Tibial artery (tissue), 4 donors: ENCODE results near the gene CST6.

Source experiments
- DNase-seq, 2 donors: peaks; one replicate each; pipeline ENCODE4 v3.0.0-alpha.2; 2019
- H3K27ac ChIP-seq, 2 donors: fragments of 200-600 bp; sonication (generic) in 1 of 2; 1 replicate in 1 of 2; 2 replicates in 1 of 2; pipeline ENCODE4 v1.5.1; 2018 to 2019; ENCODE audit warnings: mild to moderate bottlenecking in 1 of 2
- H3K27me3 ChIP-seq, 2 donors: fragments of 200-600 bp; sonication (generic) in 1 of 2; one replicate each; pipeline versions ENCODE4 v1.5.1 to v1.6.0; 2016 to 2019
- H3K36me3 ChIP-seq, 3 donors: fragments of 200-600 bp; sonication (generic) in 2 of 3; one replicate each; pipeline ENCODE4 v1.5.1; 2016 to 2019; ENCODE audit warnings: mild to moderate bottlenecking in 2 of 3
- H3K4me1 ChIP-seq, 4 donors: fragments of 200-600 bp; sonication (generic) in 2 of 4; 1 replicate in 3 of 4; 2 replicates in 1 of 4; pipeline ENCODE4 v1.5.1; 2016 to 2019
- H3K4me3 ChIP-seq, 2 donors: fragments of 200-600 bp; sonication (generic) in 1 of 2; 1 replicate in 1 of 2; 2 replicates in 1 of 2; pipeline ENCODE4 v1.5.1; 2018 to 2019; ENCODE audit warnings: mild to moderate bottlenecking in 2 of 2
- H3K9me3 ChIP-seq, 3 donors: fragments of 200-600 bp; sonication (generic) in 1 of 3; one replicate each; pipeline ENCODE4 v1.5.1; 2016 to 2019
- intact Hi-C: fragments of 100-400 bp; cut with DNase I; formaldehyde crosslinking; loops from one replicate; pipeline ENCODE4 v1.15.0; 2023; ENCODE audit warnings: low total_unique reads
- TF ChIP-seq, protein P1 (sequence below), 2 experiments: fragments of 200-600 bp in 1 of 2; fragments of 450-650 bp in 1 of 2; IDR thresholded peaks; one replicate each; pipeline ENCODE4 v1.5.1; 2017 to 2019; ENCODE audit warnings: antibody characterized with exemption in 2 of 2, mild to moderate bottlenecking in 1 of 2, moderate library complexity in 1 of 2

CST6 gene, protein sequence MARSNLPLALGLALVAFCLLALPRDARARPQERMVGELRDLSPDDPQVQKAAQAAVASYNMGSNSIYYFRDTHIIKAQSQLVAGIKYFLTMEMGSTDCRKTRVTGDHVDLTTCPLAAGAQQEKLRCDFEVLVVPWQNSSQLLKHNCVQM

DNA sequence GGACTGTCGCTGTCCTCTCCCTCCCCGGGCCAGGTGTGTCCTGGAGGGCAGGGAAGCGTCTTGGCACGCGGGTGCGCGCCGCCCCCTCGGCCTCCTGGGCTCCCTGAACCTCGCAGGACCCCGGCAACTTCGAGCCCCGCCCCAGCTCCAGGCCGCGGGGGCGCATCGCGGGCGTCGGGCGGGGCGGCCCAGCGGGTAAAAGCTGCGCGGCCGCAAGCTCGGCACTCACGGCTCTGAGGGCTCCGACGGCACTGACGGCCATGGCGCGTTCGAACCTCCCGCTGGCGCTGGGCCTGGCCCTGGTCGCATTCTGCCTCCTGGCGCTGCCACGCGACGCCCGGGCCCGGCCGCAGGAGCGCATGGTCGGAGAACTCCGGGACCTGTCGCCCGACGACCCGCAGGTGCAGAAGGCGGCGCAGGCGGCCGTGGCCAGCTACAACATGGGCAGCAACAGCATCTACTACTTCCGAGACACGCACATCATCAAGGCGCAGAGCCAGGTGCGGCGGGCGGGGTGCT lies at the start of gene CST6:
TSS of gene CST6 (plus strand) at position 224 of the 519 bp plus-strand sequence. CDS start at position 261, 37 bp downstream.
- Histone ChIP-seq H3K4me1 (peaks cover 0 to 62% (median 52%) of the 10 kb centered on the region in 4 donors), H3K27me3 (no peaks in the 10 kb centered on the region), H3K4me3 (peak within 1 kb of the TSS; percentile 6 to 35), H3K27ac (peak within 1 kb of the TSS; percentile 69 to 96), H3K9me3 (no peaks in the 10 kb centered on the region), H3K36me3 (no peaks in the 10 kb centered on the region)
- DNase-seq = no peak
- intact Hi-C loops = no loop called here
- TF ChIP-seq, protein P1, sequence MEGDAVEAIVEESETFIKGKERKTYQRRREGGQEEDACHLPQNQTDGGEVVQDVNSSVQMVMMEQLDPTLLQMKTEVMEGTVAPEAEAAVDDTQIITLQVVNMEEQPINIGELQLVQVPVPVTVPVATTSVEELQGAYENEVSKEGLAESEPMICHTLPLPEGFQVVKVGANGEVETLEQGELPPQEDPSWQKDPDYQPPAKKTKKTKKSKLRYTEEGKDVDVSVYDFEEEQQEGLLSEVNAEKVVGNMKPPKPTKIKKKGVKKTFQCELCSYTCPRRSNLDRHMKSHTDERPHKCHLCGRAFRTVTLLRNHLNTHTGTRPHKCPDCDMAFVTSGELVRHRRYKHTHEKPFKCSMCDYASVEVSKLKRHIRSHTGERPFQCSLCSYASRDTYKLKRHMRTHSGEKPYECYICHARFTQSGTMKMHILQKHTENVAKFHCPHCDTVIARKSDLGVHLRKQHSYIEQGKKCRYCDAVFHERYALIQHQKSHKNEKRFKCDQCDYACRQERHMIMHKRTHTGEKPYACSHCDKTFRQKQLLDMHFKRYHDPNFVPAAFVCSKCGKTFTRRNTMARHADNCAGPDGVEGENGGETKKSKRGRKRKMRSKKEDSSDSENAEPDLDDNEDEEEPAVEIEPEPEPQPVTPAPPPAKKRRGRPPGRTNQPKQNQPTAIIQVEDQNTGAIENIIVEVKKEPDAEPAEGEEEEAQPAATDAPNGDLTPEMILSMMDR (IDR thresholded peaks at IDR 0.05) = no peak

DNA sequence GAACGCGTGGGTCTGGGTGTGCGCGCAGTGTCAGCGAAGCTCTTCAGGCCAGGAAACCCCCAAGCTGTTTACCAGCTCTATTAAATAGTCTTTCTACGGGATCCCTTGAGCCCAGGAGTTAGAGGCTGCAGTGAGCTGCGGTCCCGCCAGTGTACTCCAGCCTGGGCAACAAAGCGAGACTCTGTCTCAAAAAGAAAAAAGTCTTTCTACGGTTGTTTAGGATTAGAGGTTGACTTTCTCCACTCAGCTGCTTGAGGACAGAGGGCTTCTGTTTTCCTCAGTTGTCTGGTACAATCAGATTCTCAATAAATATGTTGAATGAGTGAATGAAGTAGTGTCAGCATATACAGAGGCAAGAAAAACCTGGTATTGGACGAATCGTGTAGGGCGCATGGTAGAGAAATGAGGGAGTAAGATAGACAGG lies 49.7 kb upstream of the CST6 start:
- no peaks in the 10 kb centered on the region for H3K9me3 ChIP-seq
- H3K4me1 ChIP-seq = peaks cover 6 to 33% (median 28%) of the 10 kb centered on the region in 4 donors
- TF ChIP-seq, protein P1 (IDR thresholded peaks at IDR 0.05) = no peak
- H3K27ac ChIP-seq = peak overlapping the region; percentile 88 to 95
- intact Hi-C loops = loop anchor here (5.0 kb wide), 2 partner anchors 40 kb away; partner anchors contain the start of genes BANF1 and EIF1AD
- peaks cover 31 to 35% (median 34%) of the 10 kb centered on the region in 3 donors for H3K36me3 ChIP-seq
- peak overlapping the region; percentile 97 to 98 for H3K4me3 ChIP-seq
- DNase-seq = no peak
- peaks cover 0 to 11% of the 10 kb centered on the region in 2 donors for H3K27me3 ChIP-seq

DNA sequence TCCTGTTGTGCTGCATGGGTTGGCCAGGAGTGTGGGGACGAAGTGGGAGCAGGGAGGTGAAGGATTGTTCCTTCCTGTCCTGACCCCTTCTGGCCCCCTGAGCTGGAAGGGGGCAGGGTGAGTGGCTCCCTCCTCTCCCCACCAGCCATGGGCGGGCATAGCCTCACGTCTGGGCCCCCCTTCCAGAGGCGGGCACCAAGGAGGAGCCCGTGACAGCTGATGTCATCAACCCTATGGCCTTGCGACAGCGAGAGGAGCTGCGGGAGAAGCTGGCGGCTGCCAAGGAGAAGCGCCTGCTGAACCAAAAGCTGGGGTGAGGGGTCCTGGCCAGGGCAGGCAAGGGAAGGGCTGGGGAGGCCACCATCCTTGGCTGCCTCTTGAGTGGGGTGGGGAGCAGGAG lies 46.9 kb upstream of the CST6 start:
- TF ChIP-seq, protein P1 (IDR thresholded peaks at IDR 0.05) = no peak
- peaks cover 6 to 33% (median 28%) of the 10 kb centered on the region in 4 donors for H3K4me1 ChIP-seq
- H3K27me3 ChIP-seq = no peaks in the 10 kb centered on the region
- H3K9me3 ChIP-seq = no peaks in the 10 kb centered on the region
- intact Hi-C loops = loop anchor here (5.0 kb wide), 2 partner anchors 37 to 43 kb away; partner anchors contain the start of genes BANF1 and EIF1AD
- H3K27ac ChIP-seq = no peak overlapping the region
- peaks cover 51 to 62% (median 62%) of the 10 kb centered on the region in 3 donors for H3K36me3 ChIP-seq
- H3K4me3 ChIP-seq = no peak overlapping the region
- no peak for DNase-seq

DNA sequence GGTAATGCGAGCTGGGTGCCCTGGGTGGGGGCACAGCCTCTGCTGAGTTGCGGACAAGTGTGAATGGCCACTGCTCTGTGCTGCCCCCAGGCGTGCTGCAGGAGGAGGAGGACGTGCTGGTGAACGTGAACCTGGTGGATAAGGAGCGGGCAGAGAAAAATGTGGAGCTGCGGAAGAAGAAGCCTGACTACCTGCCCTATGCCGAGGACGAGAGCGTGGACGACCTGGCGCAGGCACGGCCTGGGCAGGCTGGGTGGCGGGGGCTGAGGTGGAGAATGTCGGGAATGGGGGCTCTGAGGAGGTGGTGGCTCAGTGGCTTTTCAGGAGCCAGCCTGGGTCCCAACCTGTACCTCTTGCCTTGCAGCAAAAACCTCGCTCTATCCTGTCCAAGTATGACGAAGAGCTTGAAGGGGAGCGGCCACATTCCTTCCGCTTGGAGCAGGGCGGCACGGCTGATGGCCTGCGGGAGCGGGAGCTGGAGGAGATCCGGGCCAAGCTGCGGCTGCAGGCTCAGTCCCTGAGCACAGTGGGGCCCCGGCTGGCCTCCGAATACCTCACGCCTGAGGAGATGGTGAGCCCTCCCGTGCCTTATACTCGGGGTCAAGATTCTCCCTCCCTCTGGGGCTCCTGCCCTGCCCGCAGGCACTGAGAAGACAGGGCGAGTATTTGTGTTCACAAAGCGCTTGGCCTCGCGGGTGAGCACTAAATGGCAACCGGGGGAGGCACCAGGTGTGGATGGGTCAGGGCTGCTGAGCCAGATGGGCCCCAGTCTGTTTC lies 45.6 kb upstream of the CST6 start:
- no peak for DNase-seq
- Histone ChIP-seq H3K27ac (no peak overlapping the region), H3K9me3 (no peaks in the 10 kb centered on the region), H3K36me3 (peaks cover 56 to 69% (median 67%) of the 10 kb centered on the region in 3 donors), H3K27me3 (no peaks in the 10 kb centered on the region), H3K4me1 (peaks cover 6 to 28% (median 23%) of the 10 kb centered on the region in 4 donors), H3K4me3 (no peak overlapping the region)
- TF ChIP-seq, protein P1 (IDR thresholded peaks at IDR 0.05) = no peak
- intact Hi-C loops = no loop called here

DNA sequence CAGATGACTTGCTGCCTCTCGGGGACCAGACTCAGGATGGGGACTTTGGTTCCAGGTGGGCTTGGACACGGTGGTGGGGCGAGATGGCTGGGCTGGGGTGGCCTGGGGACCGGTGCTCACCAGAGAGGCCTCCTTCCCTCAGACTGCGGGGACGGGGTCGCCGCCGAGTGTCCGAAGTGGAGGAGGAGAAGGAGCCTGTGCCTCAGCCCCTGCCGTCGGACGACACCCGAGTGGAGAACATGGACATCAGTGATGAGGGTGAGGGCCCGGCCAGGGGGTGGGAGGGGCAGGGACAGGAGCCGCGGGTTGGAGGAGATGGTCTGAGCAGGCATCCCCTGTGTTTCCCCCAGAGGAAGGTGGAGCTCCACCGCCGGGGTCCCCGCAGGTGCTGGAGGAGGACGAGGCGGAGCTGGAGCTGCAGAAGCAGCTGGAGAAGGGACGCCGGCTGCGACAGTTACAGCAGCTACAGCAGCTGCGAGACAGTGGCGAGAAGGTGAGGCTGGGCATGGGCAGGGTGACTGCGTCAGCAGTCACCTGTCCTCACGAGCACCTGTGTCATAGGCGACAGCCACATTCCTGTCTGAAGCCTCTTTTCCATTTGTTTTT lies 44.4 kb upstream of the CST6 start:
- TF ChIP-seq, protein P1 (IDR thresholded peaks at IDR 0.05) = no peak
- no peak for DNase-seq
- Histone ChIP-seq H3K27ac (no peak overlapping the region), H3K9me3 (no peaks in the 10 kb centered on the region), H3K36me3 (peaks cover 56 to 79% (median 67%) of the 10 kb centered on the region in 3 donors), H3K27me3 (no peaks in the 10 kb centered on the region), H3K4me1 (peaks cover 4 to 23% (median 19%) of the 10 kb centered on the region in 4 donors), H3K4me3 (no peak overlapping the region)
- intact Hi-C loops = no loop called here
